ENCODE data around the gene CDK4. TPM values are rescaled to one million over a fixed set of nuclear protein-coding genes. Genes with fewer than 3 reads are reported as not detected.

The CDK4 gene
- total RNA-seq, 1 experiment from 2014 or later: 218 TPM

- H3K27ac ChIP-seq (ENCODE audit: insufficient read length, low read depth, low read length): no peak overlapping the region
- H3T11ph ChIP-seq (ENCODE audit: low read length): no peak overlapping the region
- H3K9me3 Mint-ChIP-seq: 0 out of 5 replicates have a peak, but pooled peaks cover 0 to 2% of the 10 kb centered on the region in 2 experiments
- H3K56ac ChIP-seq (ENCODE audit: insufficient read length, low read depth, low read length): no peak overlapping the region
- no peaks in the 10 kb centered on the region for H3K79me2 ChIP-seq (ENCODE audit: insufficient read depth, low read length)
- no peak overlapping the region for H2BK20ac ChIP-seq (ENCODE audit: low read depth, low read length, poor library complexity, severe bottlenecking)
- H2BK15ac ChIP-seq (ENCODE audit: low read depth, low read length): no peak overlapping the region
- no peak overlapping the region for H3K14ac ChIP-seq (ENCODE audit: insufficient read depth, low read length)
- no peak overlapping the region for H4K5ac ChIP-seq (ENCODE audit: insufficient read length, low read depth, low read length)
- no CpG with 5 or more reads among the region's 25 CpGs for WGBS (ENCODE audit: extremely low coverage, insufficient read length, low lambda C conversion rate)
- H3K36me3 Mint-ChIP-seq (ENCODE audit: insufficient read depth in 1 of 3, low read depth in 3 of 3): peaks cover 3 to 19% (median 6%) of the 10 kb centered on the region in 3 experiments; a peak in 6 of 7 replicates
- H3K4me3 Mint-ChIP-seq: no peak overlapping the region; a peak in 1 of 5 replicates
- no peak overlapping the region for H4K91ac ChIP-seq (ENCODE audit: insufficient read length, low read depth, low read length)
- H2BK5ac ChIP-seq (ENCODE audit: insufficient read length, low read length): no peak overlapping the region
- H3K18ac ChIP-seq (ENCODE audit: insufficient read length, low read depth, low read length): no peak overlapping the region
- H3K27me3 ChIP-seq (ENCODE audit: insufficient read depth, low read length): peaks cover 12% of the 10 kb centered on the region
- no peaks in the 10 kb centered on the region for H3K9me3 ChIP-seq (ENCODE audit: control insufficient read depth, low read depth, low read length)
- H3K79me1 ChIP-seq (ENCODE audit: insufficient read depth, low read depth, low read length, poor library complexity, severe bottlenecking): no peaks in the 10 kb centered on the region
- no peak for TF ChIP-seq CTCF (conservative IDR thresholded peaks at IDR 0.05)
- no peaks in the 10 kb centered on the region for H3K4me1 ChIP-seq (ENCODE audit: insufficient read depth, low read length)
- H2AFZ ChIP-seq (ENCODE audit: low read length): no peak overlapping the region
- H4K20me1 ChIP-seq (ENCODE audit: control insufficient read depth, insufficient read depth, insufficient read length): no peaks in the 10 kb centered on the region
- H2AK5ac ChIP-seq (ENCODE audit: insufficient read length, low read length): no peak overlapping the region
- no peak overlapping the region for H2BK12ac ChIP-seq (ENCODE audit: insufficient read length, low read depth, low read length)
- H4K8ac ChIP-seq (replicated peaks; ENCODE audit: insufficient read length, low read depth, low read length): no peak overlapping the region
- no peak overlapping the region for H2BK120ac ChIP-seq (ENCODE audit: low read depth, low read length, poor library complexity, severe bottlenecking)
- no peak for DNase-seq
- no peak overlapping the region for H3K4me2 ChIP-seq (ENCODE audit: insufficient read depth, insufficient read length, low read length)
- peaks cover 46% of the 10 kb centered on the region for H3K27me3 Mint-ChIP-seq (ENCODE audit: low read depth)
- no peak overlapping the region for H3K4ac ChIP-seq (ENCODE audit: low read depth, low read length)
- no peak overlapping the region for H3K9ac ChIP-seq (ENCODE audit: extremely low read depth, insufficient read length, low read length)
- peaks cover 28% of the 10 kb centered on the region in 2 experiments for H3K4me1 Mint-ChIP-seq
- H3K23me2 ChIP-seq (ENCODE audit: insufficient read length, low read depth, low read length, poor library complexity, severe bottlenecking): peaks cover 9% of the 10 kb centered on the region
- no peak overlapping the region for H3K27ac Mint-ChIP-seq
- no peak overlapping the region for H3K23ac ChIP-seq (ENCODE audit: insufficient read length, low read depth, low read length)
Observed at GRCh38 chr12:57758552-57759359, 6.6 kb upstream of the CDK4 start.

Data from H9 (cell line).